ENCODE measurements around the gene KCNK5. TPM values are rescaled to one million over a fixed set of nuclear protein-coding genes. Genes with fewer than 3 reads are reported as not detected.

Gene KCNK5
- total RNA-seq, 1 donor from 2014 or later: 1.4 TPM

DNA sequence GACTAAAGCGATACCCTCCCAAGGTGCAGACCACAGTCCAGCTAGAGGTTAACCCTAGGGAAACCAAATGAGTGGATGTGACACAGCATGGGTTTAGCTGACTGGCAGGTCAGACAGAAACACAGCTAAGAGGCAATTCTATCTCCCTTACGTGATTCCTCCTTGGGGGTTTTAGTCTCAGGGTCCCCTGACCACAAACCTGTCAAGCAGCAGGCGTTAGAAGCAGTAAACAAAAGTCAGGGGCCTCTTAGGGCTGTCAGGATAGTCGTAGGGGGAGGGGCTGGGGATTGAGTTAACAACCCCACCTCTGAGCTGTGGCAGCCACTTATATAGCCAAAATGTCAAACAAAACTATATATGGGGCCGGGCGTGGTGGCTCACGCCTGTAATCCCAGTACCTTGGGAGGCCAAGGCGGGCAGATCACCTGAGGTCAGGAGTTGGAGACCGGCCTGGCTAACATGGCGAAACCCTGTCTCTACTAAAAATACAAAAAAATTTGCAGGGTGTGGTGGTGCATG, 13.6 kb downstream of the KCNK5 start:
- DNase-seq: no peak

DNA sequence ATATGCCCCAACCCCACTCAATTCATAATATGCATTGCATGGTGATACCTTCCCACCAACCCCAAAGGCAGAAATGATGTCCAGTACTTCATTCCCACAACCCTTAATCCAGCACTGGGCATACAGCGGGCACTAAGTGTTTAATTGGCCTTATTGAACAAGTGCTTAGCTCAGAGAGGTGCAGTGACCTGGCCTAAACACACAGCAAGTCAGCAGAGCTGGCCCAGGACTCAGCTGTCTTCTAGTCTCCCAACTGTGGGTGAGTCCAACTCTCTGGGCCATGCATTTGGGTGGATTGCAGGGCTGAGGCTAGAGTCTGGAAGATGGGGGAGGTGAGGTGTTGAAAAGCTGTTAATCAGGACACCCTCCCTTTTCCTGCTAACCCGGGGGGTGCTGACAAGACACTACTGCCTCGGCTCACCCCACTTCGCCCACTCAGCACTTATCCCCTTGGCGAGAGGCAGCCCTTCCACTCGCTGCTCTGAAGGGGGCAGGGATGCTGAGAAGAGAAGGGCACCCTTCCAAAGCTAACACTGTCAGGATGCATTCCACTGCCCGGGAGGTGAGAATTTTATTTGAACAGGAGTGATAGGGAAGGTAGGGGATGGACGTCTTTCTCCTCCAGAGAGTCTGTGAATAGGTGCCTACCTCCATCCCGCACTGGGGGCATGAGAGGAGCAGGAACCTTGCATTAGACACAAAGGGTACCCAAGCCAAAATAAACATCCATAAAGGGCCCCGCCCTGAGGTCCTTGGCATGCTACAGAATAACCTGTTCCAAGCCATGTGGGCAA, 14.2 kb downstream of the KCNK5 start:
- no peak for DNase-seq

DNA sequence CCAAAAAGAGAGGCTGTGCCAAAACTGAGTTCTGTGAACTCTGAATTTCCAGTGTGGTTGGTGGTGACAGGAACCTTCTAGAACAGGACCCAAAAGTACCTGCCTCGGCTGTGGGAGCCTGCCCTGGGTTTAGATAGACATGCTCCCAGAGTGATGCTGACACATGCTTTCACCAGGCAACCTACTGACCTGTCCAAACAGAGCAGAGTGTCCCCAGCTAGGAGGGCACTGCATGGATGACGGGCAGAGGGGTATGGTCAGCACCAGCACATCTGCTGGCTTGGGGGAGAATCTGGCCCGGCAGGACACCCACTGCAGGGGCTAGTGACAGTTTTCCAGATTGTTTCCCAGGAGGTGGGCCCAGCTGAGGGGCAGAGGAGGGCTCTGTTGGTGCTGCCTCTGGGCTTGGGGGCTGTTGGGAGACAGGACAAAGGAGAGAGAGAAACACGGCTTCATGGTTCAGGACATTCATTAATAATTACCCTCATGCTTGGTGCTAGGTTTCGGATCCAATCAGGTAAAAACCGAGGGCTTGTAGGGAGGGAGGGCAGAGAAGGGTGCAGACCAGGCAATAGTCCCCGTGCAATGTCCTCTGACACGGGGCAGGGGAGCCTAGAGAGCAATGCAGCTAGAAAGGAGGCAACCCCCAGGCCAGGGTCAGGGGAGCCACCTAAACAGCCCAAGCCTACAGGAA, 15.0 kb downstream of the KCNK5 start:
- no peak for DNase-seq

DNA sequence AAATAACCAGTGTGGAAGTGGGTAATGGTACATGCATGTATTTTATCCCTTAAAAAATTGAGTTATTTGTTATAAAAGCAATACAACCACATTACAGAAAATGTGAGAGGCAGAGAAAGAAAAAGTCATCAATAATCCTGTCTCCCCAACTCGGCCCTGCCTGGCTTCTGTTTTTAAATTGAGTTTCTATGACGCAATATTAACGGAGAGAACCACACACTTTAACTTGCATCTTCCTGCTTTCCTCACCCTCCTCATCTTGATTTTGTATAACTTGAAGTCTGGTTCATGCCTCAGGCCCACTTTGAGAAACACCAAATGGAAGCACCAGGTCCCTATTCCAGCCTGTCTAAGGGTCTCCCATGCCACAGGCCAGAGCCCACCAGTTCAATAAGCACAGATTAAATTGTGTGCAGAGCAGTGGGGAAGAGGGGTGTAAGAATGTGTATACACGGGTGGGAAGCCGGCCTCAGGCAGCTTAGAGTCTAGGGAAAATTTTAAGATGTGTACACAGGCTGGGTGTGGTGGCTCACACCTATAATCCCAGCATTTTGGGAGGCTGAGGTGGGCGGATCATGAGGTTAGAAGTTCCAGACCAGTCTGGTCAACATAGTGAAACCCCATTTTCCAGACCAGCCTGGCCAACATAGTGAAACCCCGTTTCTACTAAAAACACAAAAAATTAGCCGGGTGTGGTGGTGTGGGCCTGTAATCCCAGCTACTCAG, 15.9 kb downstream of the KCNK5 start:
- DNase-seq: no peak

DNA sequence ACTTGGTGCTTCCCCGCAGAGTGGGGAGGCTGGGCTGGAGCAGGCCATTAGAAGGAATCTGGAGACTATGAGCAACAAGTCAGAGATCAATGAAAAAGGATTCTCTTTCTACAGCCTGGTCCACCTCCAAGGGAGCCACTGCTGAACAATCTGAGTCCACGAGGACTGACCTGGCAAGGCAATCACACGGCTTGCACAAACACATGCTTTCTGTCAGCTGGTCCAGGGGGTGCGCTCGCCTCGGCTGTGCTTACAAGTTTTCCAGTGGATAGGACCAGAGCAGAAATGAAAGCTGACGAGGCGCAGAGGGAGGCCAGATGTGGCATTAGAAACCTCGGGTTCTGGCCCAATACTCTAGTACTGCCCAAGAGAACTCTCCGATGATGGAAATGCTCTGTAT, 18.1 kb downstream of the KCNK5 start:
- DNase-seq: no peak

DNA sequence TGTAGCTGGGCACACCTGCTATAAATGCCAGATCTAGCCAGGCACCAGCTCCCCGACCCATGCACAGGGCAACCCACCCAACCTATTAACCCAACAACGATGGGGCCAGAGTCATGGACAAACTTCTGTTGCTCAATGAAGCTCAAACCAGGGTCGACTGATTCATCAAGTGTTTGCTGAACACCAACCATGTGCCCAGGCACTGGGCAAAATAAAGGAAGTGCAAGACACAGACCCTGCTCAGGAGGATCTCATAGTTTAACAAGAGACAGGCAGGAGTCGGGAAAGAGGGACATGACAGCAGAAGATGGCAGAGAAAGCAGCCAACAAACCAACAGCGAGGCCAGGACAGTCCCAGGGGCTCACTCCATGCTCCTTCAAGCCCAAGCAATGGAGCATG, 18.8 kb downstream of the KCNK5 start:
- DNase-seq: no peak

DNA sequence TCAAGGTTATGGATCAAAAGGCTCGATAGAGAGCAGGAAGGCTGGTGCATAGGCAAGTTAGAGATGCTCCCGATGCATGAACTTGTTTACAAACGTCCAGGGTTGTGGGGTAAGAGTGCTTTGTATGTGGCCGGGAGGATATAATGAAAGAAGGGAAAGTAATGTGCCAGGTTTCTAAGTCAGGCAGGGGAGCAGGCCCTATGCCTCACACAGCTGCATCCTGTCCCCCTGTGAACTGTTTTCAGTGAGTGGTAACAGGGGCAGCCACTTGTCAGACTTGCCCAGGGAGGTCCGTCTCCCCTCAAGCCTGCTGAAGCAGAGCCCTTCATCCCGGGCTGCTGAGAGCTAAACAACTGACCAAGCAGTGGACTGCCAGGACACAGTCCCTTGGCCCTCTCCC, 19.4 kb downstream of the KCNK5 start:
- no peak for DNase-seq

DNA sequence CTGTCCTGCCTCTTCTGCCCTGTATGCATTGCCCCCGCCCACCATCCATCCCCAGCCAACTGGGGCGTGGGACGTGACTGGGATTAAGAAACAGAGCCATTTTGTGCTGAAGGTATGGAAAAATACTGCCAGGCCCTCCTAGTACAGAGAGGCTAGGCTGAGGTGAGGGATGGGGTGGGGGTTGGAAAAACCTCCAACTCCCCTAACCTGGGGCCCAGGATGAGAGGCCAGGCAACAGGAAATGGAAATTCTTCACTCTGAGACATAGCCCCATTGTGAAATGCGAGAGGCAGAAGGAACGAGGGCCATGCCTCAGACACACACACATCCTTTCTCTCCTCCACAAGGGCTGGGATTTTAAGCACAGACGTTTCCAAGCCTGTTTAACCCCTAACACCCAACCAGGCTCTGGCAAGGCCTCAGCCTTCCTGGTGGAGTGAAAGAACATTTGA, 19.9 kb downstream of the KCNK5 start:
- no peak for DNase-seq

DNA sequence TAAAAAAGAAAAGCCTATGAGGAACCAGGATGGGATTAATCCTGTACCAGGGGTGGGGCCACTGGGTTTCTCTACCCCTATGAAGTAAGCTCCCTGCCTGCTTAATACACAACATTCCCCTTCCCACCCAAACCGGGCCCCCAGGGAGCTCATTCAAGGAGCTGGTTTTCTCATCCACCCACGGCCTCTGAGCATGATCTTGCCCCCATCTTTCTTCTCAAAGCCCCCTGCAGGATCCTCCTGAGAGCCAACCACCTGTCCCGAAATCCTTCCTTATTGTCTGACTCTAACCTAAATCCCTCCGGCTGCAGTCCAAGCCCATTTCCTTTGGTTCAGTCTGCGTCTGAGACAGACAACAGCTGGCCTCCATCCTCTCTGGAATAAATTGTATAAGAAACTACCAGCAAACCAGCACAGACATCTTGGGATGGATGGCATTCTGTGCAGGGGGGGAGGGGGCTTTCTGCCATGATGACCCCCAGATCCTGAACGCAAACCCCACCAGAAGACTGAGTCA, 21.0 kb downstream of the KCNK5 start:
- DNase-seq: no peak

DNA sequence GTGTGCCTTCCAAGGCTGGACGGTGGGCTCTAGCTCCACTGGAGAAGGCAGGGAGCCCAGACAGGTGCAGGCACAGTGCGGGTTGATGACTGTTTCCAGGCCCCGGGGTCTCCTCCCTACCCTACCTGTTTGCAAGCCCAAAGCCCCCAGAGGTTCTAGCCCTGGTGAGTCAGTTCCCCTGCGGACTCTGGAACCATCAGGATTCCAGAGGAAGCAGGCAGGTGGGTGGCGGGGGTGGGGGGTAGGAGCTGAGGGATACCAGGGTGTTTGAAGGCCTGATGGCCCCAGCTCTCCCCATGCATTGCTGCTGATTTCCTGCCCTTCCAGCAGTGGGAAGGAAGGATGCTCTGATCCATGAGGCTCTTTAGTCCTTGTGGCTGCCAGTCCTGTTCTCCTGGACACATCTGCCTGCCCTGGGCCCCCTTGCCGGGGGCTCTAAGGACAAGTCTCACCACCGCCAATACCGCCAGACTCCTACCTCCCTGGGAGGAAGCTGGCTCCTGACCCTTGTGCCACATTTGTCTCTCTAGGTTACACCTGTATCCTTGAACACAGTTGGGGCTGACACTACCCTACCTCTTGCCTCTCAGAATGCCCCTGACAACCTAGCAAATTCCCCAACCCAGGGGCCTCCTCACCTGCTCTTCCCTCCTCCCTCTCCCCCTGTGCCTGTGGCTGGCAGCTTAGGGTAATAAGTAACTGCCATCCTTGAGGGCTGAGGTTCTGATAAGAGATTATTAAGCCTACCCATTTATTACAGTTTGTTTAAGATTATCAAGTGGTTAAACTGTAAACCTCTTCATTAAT, 21.7 kb downstream of the KCNK5 start:
- DNase-seq: no peak

DNA sequence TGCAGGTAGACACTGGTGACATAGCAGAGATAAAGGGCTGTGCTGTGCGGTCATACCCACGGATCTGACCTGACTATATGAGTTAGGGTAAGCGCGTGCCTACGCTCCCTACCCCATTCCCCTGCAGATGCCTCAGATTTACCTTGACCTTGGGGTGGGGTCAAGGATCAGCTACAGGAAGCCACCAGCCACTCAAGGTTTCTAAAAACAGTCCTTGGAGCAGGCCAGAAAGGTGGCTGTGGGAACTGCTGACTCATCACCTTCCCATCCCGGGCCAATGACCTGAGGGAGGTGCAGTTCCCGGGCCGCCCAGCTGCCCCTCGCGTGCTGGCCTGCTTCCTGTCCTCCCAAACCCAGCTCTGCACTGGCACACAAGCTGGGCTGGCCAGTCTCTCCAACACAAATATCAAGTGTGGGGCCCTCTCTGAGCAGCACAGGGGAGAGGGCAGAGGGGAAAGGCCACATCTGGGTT, 23.0 kb downstream of the KCNK5 start:
- no peak for DNase-seq

DNA sequence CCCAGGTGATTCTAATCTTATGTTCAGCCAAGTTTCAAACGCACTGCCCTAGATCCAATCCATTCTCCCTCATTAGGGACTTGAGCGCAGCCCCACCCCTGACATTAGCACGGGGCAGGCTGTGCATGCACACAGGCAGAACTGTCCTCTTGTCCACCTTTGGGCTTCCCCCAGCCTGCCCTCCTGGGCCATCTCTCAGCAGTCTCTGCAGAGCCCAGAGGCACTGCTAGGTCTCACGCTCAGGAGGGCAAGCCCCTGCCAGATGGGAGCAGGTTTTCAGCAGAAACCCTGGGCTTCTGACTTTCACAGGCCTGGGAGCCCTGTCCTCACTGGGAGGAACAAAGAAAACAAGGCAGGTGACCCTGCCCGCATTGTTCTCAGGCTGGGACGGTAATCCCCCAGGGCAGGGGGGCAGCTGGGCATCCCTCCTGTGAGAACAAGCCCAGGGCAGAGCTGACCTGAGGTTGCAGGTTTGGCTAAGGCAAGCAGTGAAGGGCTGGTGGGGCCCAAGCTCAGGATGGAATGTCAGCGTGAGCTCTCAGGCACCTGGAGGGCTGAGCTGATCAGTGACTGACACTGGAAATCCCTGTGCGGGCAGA, 24.5 kb downstream of the KCNK5 start:
- DNase-seq: no peak

DNA sequence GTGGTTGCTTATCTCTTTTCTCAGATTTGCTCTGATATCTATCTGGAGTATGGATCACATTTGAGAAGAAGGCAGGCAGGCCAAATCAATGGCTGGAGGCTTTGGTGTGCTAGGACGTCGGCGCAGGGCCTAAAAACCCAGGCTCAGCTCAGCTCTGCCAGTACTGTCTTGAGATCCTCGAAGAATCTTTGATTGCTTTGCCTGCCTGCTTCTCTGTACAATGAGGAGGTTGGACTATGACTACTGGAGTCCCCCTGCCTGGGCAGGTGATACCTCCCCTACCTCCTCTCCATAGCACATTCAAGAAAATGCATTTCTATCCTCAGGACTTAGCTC, 25.1 kb downstream of the KCNK5 start:
- no peak for DNase-seq

DNA sequence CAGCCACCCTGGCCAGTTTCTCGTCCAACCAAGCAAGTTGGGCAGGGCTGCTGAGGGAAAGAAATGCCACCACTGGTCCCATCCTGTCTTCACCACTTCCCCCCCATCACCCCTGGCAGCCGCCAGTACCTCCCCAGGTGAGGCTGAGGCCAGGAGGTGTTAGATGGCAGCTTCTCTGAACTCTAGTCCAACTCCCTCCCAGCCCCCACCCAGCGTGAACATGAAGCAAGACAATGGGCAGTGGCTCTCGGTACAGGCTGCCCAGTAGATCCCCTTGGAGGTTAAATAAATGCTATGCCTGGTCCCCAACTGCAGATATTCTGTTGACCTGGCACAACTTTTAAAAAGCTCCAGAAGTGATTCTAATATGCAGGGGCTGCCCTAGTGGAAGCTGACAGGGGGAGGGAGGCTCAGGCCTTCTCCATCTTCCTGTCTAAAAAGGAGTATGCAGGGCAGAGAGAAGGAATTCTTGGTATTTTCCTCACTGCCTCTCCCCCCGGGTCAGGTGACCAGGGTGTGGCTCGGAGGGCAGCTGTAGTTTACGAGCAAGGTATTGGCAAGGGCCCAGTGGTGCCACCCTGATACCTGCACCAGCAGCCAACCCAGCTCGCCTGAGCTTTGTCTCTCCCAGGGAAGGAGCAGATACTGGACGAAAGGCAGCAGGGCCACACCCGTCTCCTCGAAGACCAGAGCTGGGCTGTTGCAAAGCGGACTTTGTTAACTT, 25.7 kb downstream of the KCNK5 start:
- no peak for DNase-seq

DNA sequence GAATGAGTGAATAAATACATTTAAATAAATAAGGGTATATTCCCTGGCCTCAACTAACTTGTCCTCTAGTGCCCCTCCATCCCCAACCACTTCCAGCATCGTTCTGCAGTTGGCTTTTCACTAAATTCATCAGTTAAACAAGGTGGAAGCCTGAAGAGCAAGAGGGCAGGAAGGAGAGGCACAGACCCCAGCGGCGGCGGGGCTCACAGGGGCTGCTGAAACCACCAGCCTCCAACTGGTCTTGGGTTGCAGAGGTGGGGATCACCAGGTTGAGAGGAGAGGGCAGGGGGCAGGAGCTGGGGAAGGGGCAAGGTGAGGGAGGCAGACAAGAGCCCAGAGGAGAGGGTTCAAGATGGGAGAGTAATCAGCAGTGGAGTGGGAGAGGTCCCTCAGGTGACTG, 27.1 kb downstream of the KCNK5 start:
- DNase-seq: no peak

DNA sequence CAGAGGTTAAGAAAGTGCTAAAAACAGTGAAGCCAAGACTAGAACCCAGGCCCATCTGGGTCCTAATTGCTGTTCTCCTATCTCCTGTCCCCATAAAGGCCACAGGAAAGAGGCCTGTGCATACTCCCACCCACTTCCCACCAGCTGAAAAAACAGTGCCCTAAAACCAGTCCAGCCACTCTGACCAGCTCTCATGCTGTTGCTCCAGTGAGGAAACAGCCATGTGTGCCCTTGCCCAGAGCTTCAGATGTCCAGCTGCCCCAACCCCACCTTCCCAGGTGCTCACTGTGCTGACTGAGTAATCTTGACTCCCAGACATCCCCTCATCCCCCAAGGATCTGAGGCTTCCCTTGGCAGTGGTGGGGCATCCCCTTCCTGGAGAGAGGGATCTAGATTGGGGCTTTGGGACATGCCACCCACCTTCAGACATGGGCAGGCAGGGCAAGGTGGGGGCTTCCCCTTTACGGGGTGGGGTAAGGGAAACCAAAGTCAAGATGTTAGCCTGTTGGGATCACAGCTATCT, 28.7 kb downstream of the KCNK5 start:
- DNase-seq: no peak

DNA sequence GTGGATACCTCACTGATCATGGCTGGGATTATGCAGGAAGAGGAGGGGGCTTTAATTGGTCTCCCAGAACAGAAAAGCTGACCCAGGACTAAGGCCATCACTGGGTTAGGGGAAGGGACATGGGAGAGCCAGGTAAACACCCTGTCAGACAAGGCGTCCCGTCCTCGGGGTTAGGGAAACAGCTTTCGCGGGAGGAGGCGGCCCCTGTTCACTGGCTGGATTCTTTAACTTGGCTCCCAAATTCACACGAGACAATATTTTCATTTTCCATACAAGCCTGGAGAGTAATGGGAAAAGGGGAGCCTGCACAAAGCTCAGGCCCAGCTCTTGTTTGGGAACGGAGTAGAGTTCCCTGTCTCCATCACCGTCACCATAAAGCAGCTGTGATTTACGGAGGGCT, 29.3 kb downstream of the KCNK5 start:
- no peak for DNase-seq

DNA sequence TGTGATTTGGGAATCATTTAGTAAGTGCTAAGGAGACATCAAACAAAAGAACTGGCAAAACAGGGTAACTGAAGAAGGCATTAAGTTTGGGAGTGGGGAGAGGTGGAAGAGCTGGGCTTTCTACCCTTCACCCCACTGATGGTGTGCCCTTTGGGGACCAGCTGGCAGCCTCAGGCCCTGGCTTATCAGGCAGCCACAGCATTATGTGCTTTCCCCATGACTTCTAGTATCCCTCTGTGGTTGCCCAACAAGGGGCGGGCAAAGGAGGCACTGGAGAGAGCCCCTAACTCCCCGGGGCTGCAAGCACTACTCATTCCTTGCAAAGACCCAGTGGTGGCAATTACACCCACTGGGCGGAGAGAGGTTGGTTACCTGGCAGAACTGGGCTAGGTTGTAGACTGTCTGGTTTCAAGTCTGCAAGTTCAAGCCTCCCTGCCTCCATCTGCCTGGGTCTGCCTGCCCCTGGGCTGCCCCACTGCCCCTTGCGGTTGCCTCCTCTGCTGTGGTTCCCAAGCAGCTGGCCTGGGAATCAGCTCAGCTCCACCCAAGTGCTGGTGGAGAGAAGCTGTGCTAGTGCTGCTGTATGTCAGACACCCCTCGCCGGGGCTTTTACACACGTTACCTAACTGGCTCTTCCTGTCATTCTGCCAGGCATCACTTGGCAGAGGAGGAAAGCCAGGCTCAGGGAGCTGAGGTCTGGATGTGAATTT, 29.9 kb downstream of the KCNK5 start:
- DNase-seq: no peak

DNA sequence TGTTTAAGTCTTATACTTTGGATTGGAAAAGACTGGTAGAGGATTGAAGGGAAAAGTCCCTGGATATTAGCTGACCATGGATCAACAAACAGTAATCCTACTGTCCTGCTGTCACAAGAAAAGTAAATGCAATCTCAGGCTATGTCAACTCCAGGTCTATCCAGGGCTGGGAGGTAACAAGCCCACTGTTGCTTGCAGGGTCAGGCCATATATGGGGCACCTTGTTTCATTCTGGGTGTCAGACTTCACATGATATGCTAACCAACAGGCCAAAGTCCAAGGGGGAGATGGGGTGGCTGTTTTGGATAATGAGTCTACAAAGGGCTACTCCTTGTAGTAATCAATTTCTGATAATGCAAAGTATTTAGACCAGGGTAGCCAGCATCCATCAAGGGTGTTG, 30.7 kb downstream of the KCNK5 start:
- DNase-seq: no peak
